Epithelial cell of proximal tubule (primary cell): ENCODE data around the gene EHD3. TPM values are rescaled to one million over a fixed set of nuclear protein-coding genes. Genes with fewer than 3 reads are reported as not detected.

Experiments used
- DNase-seq: peaks from one replicate; pipeline ENCODE4 v3.0.0-alpha.2; 2011; ENCODE audit warnings: low read depth
- H3K4me3 ChIP-seq: 2 replicates; pipeline ENCODE4 v1.5.1; 2011; ENCODE audit warnings: low read depth, mild to moderate bottlenecking, low read length
- CTCF ChIP-seq: conservative IDR thresholded peaks from 2 replicates; pipeline ENCODE4 v1.5.1; 2012; ENCODE audit warnings: low read depth, mild to moderate bottlenecking, low read length
- total RNA-seq: library from RNA; depleted of rRNA; stranded (reverse); fragments of >200 nt; gene quantifications from 2 replicates; pipeline ENCODE4 v1.2.3, GENCODE V29; 2015

The EHD3 gene
- total RNA-seq, 1 donor from 2014 or later, result 4.6 TPM

GRCh38 chr2:31227110-31227509 is 6.8 kb upstream of the EHD3 start:
- no peak for DNase-seq
- no peak for TF ChIP-seq CTCF
- no peak overlapping the region for H3K4me3 ChIP-seq

GRCh38 chr2:31227711-31228125 is 6.2 kb upstream of the EHD3 start:
- DNase-seq, result no peak
- H3K4me3 ChIP-seq, result no peak overlapping the region
- TF ChIP-seq CTCF, result no peak

GRCh38 chr2:31228717-31229116 is 5.2 kb upstream of the EHD3 start:
- no peak overlapping the region for H3K4me3 ChIP-seq
- TF ChIP-seq CTCF, result no peak
- no peak for DNase-seq

GRCh38 chr2:31230751-31231150 is 3.2 kb upstream of the EHD3 start:
- TF ChIP-seq CTCF, result no peak
- no peak overlapping the region for H3K4me3 ChIP-seq
- DNase-seq, result no peak

- no peak for DNase-seq
- no peak for TF ChIP-seq CTCF
- H3K4me3 ChIP-seq, result no peak overlapping the region
These were observed 2.2 kb upstream of the EHD3 start for GRCh38 chr2:31231571-31232302.

GRCh38 chr2:31232586-31232985 is 1.4 kb upstream of the EHD3 start:
- no peak for TF ChIP-seq CTCF
- DNase-seq, result no peak
- H3K4me3 ChIP-seq, result no peak overlapping the region

GRCh38 chr2:31233231-31233630 is 721 bp upstream of the EHD3 start:
- peak overlapping the region; percentile 64 for H3K4me3 ChIP-seq
- no peak for DNase-seq
- no peak for TF ChIP-seq CTCF
